Neural cell (in vitro differentiated cells): ENCODE data around the gene TBATA. TPM values are rescaled to one million over a fixed set of nuclear protein-coding genes. Genes with fewer than 3 reads are reported as not detected.

Source experiments
- H2AFZ ChIP-seq: fragments of 200-600, 300-800 bp; sonication (generic), shearing (Covaris generic); 2 replicates; pipeline ENCODE4 v1.6.0; 2014; ENCODE audit warnings: low read depth, mild to moderate bottlenecking, antibody characterized with exemption, low read length, moderate library complexity
- H3F3A ChIP-seq: fragments of 200-600 bp; shearing (Covaris generic); 2 replicates; pipeline ENCODE4 v1.6.1; 2016; ENCODE audit warnings: mild to moderate bottlenecking, moderate library complexity, mixed read lengths, antibody characterized with exemption, low read length; ENCODE audit not compliant: insufficient read depth, poor library complexity, severe bottlenecking
- H3K27ac ChIP-seq: fragments of 200-600, 300-800 bp; sonication (generic), shearing (Covaris generic); 2 replicates; pipeline ENCODE4 v1.5.1; 2014; ENCODE audit warnings: mild to moderate bottlenecking, low read length, moderate library complexity
- H3K27me3 ChIP-seq: fragments of 300-800, 200-600 bp; sonication (generic), shearing (Covaris generic); 2 replicates; pipeline ENCODE4 v1.6.0; 2014; ENCODE audit warnings: mild to moderate bottlenecking, low read depth, low read length, moderate library complexity; ENCODE audit not compliant: insufficient read depth
- H3K36me3 ChIP-seq: fragments of 300-800, 200-600 bp; sonication (generic), shearing (Covaris generic); 2 replicates; pipeline ENCODE4 v1.5.1; 2014; ENCODE audit warnings: mild to moderate bottlenecking, antibody characterized with exemption, low read length, moderate library complexity; ENCODE audit not compliant: insufficient read depth
- H3K4me2 ChIP-seq: fragments of 300-800, 200-600 bp; sonication (generic), shearing (Covaris generic); 2 replicates; pipeline ENCODE4 v1.6.0; 2014; ENCODE audit warnings: mild to moderate bottlenecking, low read length
- H3K4me3 ChIP-seq: fragments of 300-800, 200-600 bp; sonication (generic), shearing (Covaris generic); 2 replicates; pipeline ENCODE4 v1.5.1; 2014; ENCODE audit warnings: mild to moderate bottlenecking, low read length, moderate library complexity
- H3K79me2 ChIP-seq: fragments of 200-600 bp; shearing (Covaris generic); replicated peaks from 2 replicates; pipeline ENCODE4 v1.6.0; 2014; ENCODE audit warnings: mild to moderate bottlenecking, low read length, moderate library complexity; ENCODE audit not compliant: insufficient read depth
- H3K9ac ChIP-seq: fragments of 300-800, 200-600 bp; sonication (generic), shearing (Covaris generic); 2 replicates; pipeline ENCODE4 v1.6.1; 2016; ENCODE audit warnings: mild to moderate bottlenecking, low read length, mixed read lengths
- H3K9me2 ChIP-seq: fragments of 200-600 bp; shearing (Covaris generic); 2 replicates; pipeline ENCODE4 v1.6.1; 2016; ENCODE audit warnings: mild to moderate bottlenecking, low read length, mixed read lengths; ENCODE audit not compliant: insufficient read depth
- H3K9me3 ChIP-seq: fragments of 200-600, 300-800 bp; sonication (generic), shearing (Covaris generic); 2 replicates; pipeline ENCODE4 v1.6.1; 2016; ENCODE audit warnings: mild to moderate bottlenecking, mixed run types, low read length, moderate library complexity, mixed read lengths
- H4K20me1 ChIP-seq: fragments of 200-600 bp; shearing (Covaris generic); 2 replicates; pipeline ENCODE4 v1.6.1; 2016; ENCODE audit warnings: mild to moderate bottlenecking, mixed run types; ENCODE audit not compliant: insufficient read depth
- CTCF ChIP-seq: fragments of 450-650 bp; IDR thresholded peaks from 2 replicates; pipeline ENCODE4 v1.5.1; 2014; ENCODE audit warnings: antibody characterized with exemption, mild to moderate bottlenecking, moderate library complexity; ENCODE audit not compliant: poor library complexity, severe bottlenecking
- EP300 ChIP-seq: fragments of 450-650 bp; conservative IDR thresholded peaks from 2 replicates; pipeline ENCODE4 v1.6.1; 2014; ENCODE audit warnings: antibody characterized with exemption, mild to moderate bottlenecking, moderate library complexity; ENCODE audit not compliant: poor library complexity, severe bottlenecking
- EZH2 ChIP-seq: fragments of 200-600, 300-800 bp; shearing (Covaris generic), sonication (generic); IDR thresholded peaks from 2 replicates; pipeline ENCODE4 v1.6.1; 2014; ENCODE audit warnings: antibody characterized with exemption, low read length, borderline replicate concordance, mild to moderate bottlenecking; ENCODE audit not compliant: insufficient read depth, poor library complexity, severe bottlenecking
- MXI1 ChIP-seq: fragments of 450-650 bp; conservative IDR thresholded peaks from 2 replicates; pipeline ENCODE4 v1.6.1; 2014; ENCODE audit warnings: antibody characterized with exemption, mild to moderate bottlenecking; ENCODE audit not compliant: poor library complexity, severe bottlenecking
- POLR2AphosphoS5 ChIP-seq: IDR thresholded peaks from 2 replicates; pipeline ENCODE4 v1.6.1; 2012
- RAD21 ChIP-seq: fragments of 450-650 bp; conservative IDR thresholded peaks from 2 replicates; pipeline ENCODE4 v1.6.1; 2014; ENCODE audit warnings: antibody characterized with exemption, mild to moderate bottlenecking, moderate library complexity
- REST ChIP-seq: IDR thresholded peaks from 2 replicates; pipeline ENCODE4 v1.6.1; 2012; ENCODE audit warnings: borderline replicate concordance
- SMC3 ChIP-seq: fragments of 450-650 bp; conservative IDR thresholded peaks from 2 replicates; pipeline ENCODE4 v1.6.1; 2014; ENCODE audit warnings: antibody characterized with exemption, mild to moderate bottlenecking, moderate library complexity; ENCODE audit not compliant: poor library complexity
- TAF1 ChIP-seq: IDR thresholded peaks from 2 replicates; pipeline ENCODE4 v1.6.1; 2012; ENCODE audit warnings: low read depth
- polyA plus RNA-seq: library from polyadenylated mRNA; depleted of rRNA; stranded (reverse); fragments of >200 nt; gene quantifications from 2 replicates; pipeline ENCODE4 v1.2.3, GENCODE V29; 2014

Gene TBATA
- polyA plus RNA-seq, 1 donor from 2014 or later: not detected

GRCh38 chr10:70815504-70816219, 30.5 kb upstream of the TBATA start, which contains the start of gene SGPL1:
SGPL1 (plus strand) TSS chr10:70815948; CDS start chr10:70816854, 906 bp downstream.
- Histone ChIP-seq H3K9me2 (no peaks in the 10 kb centered on the region), H4K20me1 (no peaks in the 10 kb centered on the region), H2AFZ (peak within 1 kb of the TSS; percentile 69), H3K27me3 (no peaks in the 10 kb centered on the region), H3K27ac (peak within 1 kb of the TSS; percentile 0), H3K36me3 (no peaks in the 10 kb centered on the region), H3K9ac (peak within 1 kb of the TSS; percentile 74), H3K4me3 (peak within 1 kb of the TSS; percentile 95), H3F3A (no peaks in the 10 kb centered on the region), H3K4me2 (peak within 1 kb of the TSS; percentile 63), H3K9me3 (no peaks in the 10 kb centered on the region), H3K79me2 (peaks cover 19% of the 10 kb centered on the region)
- TF ChIP-seq EP300 (peak; percentile 43), CTCF (peak; percentile 98), TAF1 (no peak), RAD21 (peak; percentile 70), REST (no peak), EZH2 (no peak), POLR2AphosphoS5 (peak; percentile 63), MXI1 (peak; percentile 45), SMC3 (peak; percentile 74)

GRCh38 chr10:70814126-70814525, 28.9 kb upstream of the TBATA start:
- Histone ChIP-seq H4K20me1 (no peaks in the 10 kb centered on the region), H3K9me3 (no peaks in the 10 kb centered on the region), H3K9me2 (no peaks in the 10 kb centered on the region), H3K27ac (no peak overlapping the region), H3F3A (no peaks in the 10 kb centered on the region), H3K27me3 (no peaks in the 10 kb centered on the region), H3K4me2 (no peak overlapping the region), H2AFZ (no peak overlapping the region), H3K36me3 (no peaks in the 10 kb centered on the region), H3K9ac (no peak overlapping the region), H3K4me3 (no peak overlapping the region), H3K79me2 (peaks cover 14% of the 10 kb centered on the region)
- TF ChIP-seq RAD21 (no peak), SMC3 (no peak), REST (no peak), MXI1 (no peak), POLR2AphosphoS5 (no peak), CTCF (no peak), EZH2 (no peak), TAF1 (no peak)
